HG02885 (cell line): Measurements from ENCODE around the gene LMAN1L.

ENCODE experiments used
- ATAC-seq: cut with Tn5 transposase; IDR thresholded peaks from one replicate; pipeline ENCODE4 v1.9.1; 2021; ENCODE audit warnings: mild to moderate bottlenecking; ENCODE audit not compliant: unreplicated experiment, poor library complexity

The LMAN1L gene

DNA sequence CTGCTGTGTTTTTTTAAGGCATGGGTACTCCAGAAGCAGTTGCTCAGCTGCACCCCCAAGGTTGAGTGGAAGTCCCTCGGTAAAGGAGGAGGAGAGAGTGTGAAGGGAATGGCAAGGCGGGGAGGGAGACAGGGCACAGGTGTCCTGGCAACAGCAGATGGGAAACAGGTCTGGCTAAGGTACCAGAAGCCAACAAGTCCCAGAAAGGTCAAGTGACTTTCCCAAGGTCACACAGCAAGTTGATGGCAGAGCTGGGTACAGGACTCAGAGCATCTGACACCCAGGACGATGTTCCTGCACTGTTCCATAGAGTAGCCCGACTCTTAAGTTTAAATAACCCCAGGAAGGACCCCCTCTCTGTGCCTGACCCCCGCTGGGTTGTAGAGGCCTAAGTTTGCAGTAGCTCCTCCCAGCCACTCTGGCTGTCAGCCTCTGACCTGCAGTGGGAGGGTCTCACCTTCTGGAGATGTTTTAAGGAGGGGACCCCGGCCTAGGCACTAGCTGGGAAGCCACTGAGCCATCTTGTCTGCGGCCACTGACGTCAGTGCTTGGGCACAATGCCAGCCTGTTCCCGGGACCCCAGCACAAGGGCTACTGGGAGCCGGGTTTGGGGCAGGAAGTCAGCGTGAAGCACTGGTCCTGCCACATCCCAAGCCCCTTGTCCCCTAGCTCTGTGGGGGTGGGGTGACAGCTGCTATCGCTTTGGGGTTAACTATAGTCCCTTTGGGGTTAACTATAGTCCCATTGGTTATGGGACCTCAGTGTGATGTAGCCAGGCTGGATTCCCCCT is 20.2 kb upstream of the LMAN1L start:
- ATAC-seq, result no peak

DNA sequence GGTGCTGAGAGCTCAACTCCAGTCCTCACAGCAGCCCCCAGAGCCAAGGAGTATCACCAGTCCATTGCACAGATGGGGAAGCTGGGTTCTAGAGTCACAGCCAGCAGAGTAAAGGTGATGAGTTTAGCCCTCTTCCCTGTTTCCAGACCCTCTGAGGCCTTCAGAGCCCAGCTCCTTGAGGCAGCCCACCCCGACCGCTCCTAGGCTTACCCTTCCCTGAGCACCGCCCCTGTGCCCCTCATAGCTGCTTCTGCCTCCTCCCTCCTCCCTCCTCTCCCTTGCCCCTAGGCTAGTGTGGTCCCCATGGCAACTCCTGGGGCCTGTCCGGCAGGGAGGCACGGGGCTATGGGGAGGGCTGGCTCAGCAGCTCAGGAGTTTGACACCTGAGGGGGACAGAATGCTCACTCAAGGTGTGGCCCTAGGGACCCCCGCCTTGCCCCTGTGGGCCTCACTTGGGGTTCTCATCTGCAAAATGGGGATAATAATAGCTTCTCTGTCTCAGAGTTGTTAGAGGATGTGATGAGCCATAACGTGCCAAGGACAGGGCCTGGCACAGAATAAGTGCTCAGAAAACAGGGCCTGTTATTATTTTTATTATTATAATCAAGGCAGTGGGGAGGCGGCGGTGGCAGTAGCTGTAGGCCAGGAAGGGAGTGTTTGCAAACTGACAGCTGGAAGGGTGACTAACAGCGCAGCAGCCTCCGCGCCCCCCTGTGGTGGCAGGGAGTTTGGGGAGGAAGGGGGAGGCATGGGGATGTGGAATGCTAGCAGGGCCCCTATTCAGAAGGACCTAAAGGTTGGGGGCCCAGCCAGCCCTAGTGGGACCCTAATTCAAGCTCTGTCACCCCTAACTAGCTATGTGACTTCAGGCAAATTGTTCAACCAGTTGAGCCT is 19.3 kb upstream of the LMAN1L start:
- no peak for ATAC-seq

DNA sequence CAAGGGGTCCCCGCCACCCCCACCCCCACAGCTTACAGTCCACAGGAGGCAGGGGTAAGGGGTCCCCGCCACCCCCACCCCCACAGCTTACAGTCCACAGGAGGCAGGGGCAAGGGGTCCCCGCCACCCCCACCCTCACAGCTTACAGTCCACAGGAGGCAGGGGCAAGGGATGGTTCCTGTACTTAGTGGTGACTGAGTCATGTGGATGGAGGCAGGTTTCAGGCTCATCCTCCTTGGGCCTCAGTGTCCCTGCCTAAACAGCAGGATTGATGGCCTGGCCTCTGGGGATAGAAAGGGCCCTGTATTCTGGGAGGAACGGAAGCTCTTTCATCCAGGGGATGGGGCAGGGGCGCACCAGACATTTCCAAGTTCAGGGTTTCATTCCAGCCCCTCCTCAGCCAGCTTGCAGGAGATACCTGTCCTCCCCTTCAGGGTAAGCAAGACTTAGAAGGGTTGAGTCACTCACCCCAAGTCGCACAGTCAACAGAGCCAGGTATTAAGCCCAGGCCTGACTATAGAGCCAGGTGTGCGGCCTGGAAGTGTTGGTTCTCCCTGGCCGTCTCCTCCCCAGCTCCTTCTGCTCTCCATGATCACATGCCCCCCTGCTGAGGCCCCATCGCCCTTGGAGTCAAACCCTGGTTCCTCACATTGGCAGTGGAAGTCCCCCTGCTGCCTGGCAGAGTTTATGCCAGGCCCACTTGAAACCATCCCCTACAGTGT is 18.2 kb upstream of the LMAN1L start:
- no peak for ATAC-seq

DNA sequence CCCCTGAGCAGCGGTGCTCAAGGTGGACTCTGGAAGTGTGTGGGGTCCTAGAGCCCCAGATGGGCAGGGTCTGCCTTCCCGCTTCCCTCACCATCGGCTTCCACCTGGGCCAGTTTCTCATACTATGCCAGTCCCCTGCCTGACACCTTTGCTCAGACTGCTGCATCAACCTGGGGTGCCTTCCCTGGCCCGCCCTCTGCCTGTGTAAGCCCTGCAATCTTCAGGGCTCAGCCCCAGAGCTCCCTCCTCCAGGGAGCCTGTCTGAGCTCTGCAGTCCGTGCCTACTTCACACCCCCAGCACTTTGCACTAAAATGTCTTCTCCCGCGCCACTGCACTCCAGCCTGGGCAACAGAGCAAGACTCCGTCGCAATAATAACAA is 17.7 kb upstream of the LMAN1L start:
- ATAC-seq, result no peak

DNA sequence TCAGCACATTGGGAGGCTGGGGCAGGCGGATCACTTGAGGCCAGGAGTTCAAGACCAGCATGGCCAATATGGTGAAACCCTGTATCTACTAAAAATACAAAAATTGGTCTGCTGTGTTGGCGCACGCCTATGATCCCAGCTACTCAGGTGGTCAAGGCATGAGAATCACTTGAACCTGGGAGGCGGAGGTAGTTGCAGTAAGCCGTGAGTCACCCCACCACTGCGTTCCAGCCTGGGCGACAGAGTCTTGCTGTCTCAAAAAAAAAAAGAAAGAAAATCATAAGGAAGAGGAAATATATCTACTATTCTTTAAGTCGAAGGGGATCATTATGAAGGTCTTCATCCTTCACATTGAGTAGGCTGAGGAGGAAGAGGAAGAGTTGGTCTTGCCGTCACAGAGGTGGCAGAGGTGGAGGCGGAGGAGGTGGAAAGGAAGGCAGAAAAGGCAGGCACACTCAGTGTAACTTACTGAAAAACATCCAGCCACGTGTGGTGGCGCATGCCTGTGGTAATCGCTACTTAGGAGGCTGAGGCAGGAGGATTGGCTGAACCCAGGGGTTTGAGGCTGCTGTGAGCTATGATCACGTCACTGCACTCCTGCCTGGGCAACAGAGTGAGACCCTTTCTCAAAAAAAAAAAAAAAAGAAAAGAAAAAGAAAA is 16.5 kb upstream of the LMAN1L start:
- ATAC-seq, result no peak

DNA sequence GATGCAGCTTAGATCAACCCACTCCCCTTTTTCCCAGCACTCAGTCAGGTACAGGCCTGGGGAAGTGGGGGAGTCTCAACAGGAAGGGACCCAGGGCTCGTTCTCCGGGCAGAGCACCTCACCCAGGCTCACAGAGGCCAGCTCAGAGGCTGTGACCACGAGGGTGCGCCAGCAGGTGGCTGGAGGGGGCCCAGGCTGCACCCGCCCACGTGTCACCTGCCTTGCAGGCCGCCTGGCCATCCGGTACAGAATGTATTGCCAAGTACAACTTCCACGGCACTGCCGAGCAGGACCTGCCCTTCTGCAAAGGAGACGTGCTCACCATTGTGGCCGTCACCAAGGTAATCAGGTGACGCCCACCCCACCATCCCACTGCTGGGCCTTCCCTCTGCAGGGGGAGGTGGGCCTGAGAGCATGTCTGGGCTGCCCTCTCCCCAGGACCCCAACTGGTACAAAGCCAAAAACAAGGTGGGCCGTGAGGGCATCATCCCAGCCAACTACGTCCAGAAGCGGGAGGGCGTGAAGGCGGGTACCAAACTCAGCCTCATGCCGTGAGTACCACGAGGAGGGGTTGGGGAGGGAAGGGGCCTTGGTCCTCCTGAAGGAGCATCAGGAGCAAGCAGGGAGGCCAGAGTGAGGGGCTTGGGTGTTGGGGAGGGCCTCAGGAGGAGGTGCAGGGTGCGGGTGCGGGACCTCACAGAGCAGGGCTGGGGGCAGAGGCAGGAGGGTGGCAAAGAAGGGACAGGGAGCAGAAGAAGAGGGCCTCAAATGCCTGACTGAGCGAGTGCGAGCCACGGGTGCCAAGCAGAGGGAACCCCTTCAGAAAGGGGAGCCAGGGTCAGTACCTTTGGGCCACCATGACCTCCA is 14.0 kb upstream of the LMAN1L start:
- no peak for ATAC-seq

DNA sequence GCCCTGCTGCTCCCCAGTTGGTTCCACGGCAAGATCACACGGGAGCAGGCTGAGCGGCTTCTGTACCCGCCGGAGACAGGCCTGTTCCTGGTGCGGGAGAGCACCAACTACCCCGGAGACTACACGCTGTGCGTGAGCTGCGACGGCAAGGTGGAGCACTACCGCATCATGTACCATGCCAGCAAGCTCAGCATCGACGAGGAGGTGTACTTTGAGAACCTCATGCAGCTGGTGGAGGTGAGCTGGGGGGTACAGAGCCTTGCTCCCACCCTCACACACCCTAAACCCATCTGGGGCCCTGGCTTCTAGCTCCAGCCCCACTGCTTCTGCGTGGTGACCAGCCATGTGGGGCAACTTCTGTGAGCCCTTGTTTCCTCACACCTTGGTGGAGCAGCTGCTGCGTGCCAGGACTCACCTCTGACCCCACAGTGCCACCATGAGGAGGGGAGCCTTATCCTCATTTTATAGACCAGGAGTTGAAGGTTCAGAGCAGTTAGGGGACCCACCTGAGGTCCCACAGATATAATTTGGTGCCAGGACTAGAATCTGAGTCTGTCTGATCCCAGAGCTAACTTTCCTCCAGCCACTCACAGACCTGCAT is 13.3 kb upstream of the LMAN1L start:
- peak; percentile 5 for ATAC-seq

DNA sequence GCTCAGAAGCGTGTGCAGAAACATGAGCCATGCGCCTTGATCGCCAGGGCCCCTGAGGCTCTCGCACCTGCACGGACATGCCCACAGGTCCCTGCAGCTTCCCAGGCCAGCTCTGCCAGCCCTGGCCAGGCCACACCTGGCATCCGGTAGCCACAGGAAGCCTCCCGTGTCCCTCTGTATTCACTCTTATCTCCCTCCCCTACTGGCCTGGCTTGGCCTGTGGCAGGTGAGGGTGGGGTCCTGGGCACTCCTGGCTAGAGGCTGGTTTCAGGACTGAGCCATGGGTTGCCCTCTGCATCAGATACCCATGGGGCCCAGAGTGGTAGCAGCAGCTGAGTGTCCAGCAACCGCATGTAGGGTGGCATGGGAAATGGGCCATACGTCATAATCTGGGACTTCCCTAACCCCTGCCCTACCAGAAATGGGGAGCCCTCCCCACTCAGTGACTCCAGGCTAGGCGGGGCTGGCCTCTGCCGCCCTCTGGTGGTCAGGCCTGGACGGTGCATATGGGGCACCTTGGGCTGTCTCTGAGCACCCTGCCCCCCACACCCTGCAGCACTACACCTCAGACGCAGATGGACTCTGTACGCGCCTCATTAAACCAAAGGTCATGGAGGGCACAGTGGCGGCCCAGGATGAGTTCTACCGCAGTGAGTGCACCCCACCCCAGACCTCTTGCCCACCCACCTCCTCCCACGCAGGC is 12.6 kb upstream of the LMAN1L start:
- ATAC-seq, result peak; percentile 79

DNA sequence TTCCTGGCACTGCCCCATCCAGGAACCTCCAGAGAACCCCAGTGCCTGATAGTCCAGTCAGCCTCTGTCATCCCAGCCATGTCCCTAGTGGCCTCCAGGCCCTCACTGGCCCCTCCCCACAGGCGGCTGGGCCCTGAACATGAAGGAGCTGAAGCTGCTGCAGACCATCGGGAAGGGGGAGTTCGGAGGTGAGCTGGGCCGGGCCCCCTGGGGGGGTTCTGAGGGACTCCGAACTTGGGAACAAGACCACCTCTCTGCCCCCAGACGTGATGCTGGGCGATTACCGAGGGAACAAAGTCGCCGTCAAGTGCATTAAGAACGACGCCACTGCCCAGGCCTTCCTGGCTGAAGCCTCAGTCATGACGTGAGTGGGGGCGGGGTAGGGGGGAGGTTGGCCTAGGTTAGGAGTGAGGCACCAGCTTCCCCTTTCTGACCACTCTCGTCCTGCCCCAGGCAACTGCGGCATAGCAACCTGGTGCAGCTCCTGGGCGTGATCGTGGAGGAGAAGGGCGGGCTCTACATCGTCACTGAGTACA is 12.0 kb upstream of the LMAN1L start:
- ATAC-seq, result no peak

DNA sequence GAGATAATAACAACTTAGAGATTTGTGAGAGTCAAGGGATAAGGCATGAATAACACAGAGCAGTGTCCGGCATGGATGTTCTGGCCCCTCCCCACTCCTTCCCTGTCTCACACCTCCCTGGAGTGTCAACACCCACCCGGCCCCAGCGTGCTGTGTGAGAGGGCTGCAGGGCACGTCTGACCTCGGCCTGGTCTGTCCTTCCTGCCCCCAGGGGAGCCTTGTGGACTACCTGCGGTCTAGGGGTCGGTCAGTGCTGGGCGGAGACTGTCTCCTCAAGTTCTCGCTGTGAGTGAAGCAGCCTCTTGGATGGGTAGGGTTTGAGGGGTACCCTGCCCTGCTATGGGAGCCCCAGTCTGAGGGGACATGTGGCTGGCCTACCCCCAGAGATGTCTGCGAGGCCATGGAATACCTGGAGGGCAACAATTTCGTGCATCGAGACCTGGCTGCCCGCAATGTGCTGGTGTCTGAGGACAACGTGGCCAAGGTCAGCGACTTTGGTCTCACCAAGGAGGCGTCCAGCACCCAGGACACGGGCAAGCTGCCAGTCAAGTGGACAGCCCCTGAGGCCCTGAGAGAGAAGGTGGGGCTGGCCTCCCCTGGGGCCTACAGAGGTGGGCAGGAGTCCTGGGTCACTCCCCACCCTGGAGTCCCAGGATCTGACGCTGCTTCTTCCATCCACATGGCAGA is 11.2 kb upstream of the LMAN1L start:
- no peak for ATAC-seq

DNA sequence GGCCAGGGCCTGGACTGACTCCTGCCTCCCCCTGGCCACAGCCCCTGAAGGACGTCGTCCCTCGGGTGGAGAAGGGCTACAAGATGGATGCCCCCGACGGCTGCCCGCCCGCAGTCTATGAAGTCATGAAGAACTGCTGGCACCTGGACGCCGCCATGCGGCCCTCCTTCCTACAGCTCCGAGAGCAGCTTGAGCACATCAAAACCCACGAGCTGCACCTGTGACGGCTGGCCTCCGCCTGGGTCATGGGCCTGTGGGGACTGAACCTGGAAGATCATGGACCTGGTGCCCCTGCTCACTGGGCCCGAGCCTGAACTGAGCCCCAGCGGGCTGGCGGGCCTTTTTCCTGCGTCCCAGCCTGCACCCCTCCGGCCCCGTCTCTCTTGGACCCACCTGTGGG is 10.3 kb upstream of the LMAN1L start:
- ATAC-seq, result no peak

DNA sequence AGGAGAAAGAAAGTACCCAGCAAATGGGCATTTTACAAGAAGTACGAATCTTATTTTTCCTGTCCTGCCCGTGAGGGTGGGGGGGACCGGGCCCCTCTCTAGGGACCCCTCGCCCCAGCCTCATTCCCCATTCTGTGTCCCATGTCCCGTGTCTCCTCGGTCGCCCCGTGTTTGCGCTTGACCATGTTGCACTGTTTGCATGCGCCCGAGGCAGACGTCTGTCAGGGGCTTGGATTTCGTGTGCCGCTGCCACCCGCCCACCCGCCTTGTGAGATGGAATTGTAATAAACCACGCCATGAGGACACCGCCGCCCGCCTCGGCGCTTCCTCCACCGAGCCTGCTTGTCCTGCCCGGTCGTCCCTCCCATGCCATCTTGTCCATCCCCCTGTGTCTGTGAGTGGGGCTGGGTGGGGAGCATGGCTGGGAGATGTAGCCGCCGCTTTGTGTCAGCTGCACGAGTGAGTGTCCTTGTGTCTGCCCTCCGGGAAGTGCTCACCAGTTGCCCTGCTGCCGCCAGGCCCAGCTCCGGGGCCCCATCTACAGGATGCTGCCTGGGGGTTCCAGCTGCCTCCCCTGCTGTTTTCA is 9.7 kb upstream of the LMAN1L start:
- ATAC-seq, result no peak

DNA sequence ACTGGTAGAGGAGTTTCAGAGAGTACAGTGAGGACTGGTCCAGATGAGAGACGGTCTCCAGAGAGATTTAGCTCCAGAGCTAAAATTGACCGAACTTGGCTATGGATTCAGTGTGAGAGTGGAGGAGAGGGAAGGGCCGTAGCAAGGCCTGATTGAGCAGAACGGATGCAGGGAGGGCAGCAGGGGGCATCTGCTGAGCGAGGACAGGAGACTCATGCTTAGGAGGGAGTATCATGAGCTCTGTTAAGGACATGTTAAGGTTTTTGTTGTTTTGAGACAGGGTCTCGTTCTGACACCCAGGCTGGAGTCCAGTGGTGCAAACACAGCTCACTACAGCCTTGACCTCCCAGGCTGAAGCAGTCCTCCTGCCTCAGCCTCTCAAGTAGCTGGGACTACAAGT is 7.7 kb upstream of the LMAN1L start:
- no peak for ATAC-seq

DNA sequence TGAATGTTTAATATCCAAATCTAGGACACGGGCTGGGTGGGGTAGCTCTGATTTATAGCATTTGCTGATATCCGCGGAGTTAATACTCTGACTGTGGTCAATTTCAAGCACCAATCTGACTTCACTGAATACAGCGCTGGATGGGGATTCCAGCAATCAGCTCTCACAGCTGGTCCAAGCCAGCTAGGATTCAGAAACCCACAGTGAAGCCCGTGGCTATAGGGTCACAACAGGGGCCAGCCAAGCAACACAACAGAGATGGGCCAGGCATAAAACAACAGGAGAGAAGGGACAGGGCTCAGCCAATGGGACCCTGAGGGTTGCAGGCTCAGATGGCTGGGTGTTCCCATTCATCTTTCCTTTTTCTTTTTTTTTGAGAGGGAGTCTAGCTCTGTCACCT is 5.4 kb upstream of the LMAN1L start:
- no peak for ATAC-seq

DNA sequence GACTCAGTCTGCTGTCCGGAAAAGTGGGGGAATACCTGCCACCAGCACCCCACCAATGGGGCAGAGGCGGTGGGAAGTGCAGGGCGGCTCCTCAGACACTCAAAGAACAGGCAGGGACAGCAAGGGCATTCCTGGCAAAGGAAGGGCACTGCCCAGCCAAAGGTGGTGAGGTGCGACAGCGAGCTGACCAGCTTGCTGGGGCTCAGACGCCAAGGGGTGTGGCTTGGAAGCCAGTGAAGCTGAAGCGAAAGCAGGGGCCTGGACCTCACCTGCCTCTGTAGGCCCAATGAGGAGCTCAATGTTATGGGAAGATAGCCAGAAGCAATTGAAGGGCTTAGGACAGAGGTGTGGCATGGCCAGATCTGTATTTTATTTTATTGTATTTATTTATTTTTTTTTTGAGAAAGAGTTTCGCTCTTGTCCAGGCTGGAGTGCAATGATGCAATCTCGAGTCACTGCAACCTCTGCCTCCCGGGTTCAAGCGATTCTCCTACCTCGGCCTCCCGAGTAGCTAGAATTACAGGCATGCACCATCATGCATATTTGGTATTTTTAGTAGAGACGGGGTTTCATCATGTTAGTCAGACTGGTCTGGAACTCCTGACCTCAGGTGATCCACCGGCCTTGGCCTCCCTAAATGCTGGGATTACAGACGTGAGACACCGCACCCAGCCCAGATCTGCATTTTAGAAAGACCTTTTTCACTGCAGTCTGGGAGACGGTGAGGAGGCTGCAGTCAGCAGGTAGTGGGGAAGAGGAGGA is 4.4 kb upstream of the LMAN1L start:
- ATAC-seq, result no peak

DNA sequence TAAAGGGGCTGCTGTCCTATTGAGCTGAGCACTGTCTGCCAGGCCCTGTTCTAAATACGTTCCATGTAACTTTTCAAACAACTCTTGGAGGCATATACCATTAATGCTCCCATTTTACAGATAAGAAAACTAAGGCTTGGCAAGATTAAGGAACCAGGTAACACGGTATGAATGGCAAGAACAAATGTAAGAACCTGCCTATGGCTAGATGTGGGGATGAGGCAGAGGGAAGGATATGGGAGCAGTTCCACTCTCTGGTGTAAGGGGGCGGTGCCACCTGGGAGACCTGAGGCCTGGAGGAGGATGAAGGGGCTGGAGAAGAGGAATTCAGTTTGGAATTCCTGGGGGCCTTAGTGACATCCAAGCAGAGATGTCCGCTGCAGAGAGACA is 3.8 kb upstream of the LMAN1L start:
- no peak for ATAC-seq

DNA sequence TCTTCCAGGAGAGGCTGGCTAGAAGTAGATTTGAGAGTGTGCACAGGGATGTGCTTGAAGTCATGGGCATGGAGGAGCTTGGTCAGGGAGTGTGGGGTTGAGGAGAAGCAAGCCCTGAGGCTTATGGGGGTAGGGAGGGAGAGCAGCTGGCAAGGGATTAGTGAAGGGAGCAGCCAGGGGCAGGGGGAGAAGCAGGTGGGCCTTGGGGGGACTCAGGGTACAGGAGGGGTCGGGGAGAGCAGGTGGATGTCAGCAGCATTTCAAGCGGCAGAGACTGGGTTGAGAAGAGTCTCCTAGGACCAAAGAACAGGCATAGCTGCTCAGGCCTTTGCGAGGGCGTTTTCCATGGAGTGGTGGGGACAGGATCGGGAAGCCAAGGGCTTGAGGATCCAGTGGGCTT is 3.4 kb upstream of the LMAN1L start:
- ATAC-seq, result no peak
